DMS53 treated with DMSO at 0.1 percent for 48 hours (cell line): ENCODE data around the gene DCTD.

Experiments used
- DNase-seq: peaks from one replicate; lab custom pipeline; 2025; ENCODE audit not compliant: unreplicated experiment; lab: John Stamatoyannopoulos, UW

Gene DCTD

GRCh38 chr4:182917182-182918043 lies at the start of gene DCTD:
Gene DCTD, minus strand, starts transcription at chr4:182917386. Its CDS starts 1,818 bp downstream, at chr4:182915568.
- peak; percentile 39 for DNase-seq

- DNase-seq, result no peak
Observed at GRCh38 chr4:182960746-182961145, 43.6 kb upstream of the DCTD start.

GRCh38 chr4:182960228-182960627 lies 43.0 kb upstream of the DCTD start:
- DNase-seq, result no peak

DNA sequence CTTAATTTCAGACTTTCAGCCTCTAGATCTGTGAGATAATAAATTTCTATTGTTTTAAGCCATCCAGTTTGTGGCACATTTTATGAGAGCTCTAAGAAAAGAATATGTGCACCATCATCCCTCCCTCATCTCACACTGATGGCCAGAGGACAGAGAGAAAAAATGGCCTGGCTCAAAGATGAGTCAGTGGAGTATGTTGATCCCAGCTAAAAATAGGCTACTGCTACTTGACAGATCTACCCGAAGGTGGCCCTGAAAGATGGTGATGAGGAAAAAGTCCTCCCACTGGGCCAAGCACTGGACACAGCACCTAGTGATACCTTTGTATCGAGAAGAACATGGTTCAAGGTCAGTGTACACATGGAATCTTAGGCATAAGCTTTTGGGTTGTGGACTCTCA lies 38.2 kb upstream of the DCTD start:
- no peak for DNase-seq

GRCh38 chr4:182944484-182945213 lies 27.5 kb upstream of the DCTD start:
- no peak for DNase-seq

DNA sequence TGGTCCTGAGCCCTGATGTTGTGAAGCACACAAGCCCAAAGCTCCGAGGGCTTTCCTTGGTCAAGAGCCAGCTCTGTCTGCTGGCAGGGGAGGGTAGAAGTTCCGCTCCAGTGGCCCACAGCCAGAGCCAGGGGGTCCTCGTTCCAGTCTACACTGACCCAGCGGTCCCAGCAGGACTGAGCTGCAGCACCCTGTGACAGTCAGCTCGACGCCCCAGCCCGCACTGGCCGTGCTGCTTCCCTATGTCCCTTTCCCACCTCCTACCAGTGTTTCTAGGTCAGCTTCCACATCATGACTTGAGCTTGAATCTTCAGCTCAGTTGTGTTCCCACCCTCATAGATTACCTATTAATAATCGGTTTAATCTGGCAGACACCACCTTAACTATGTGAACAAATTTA lies 22.5 kb upstream of the DCTD start:
- DNase-seq, result no peak

GRCh38 chr4:182938205-182938645 lies 21.0 kb upstream of the DCTD start:
- peak; percentile 53 for DNase-seq

GRCh38 chr4:182937268-182938204 lies 20.4 kb upstream of the DCTD start:
- DNase-seq, result no peak

DNA sequence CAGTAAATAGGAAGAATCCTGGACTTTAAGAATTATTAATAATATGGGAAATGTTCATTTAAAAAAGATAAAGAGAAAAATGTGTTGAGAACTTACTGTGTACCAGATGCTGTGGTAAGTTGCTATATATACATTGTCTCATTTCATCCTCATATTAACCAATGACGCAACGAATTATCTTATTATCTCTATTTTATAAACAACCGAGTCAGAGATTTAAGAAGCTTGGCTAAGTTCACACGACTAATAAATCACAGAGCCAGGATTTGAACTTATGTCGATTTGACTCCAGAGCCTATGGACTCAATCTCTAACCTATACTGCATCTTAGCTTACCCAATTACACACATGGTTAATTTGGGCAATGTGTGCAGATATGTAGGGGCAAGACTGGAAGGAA lies 15.5 kb upstream of the DCTD start:
- no peak for DNase-seq

DNA sequence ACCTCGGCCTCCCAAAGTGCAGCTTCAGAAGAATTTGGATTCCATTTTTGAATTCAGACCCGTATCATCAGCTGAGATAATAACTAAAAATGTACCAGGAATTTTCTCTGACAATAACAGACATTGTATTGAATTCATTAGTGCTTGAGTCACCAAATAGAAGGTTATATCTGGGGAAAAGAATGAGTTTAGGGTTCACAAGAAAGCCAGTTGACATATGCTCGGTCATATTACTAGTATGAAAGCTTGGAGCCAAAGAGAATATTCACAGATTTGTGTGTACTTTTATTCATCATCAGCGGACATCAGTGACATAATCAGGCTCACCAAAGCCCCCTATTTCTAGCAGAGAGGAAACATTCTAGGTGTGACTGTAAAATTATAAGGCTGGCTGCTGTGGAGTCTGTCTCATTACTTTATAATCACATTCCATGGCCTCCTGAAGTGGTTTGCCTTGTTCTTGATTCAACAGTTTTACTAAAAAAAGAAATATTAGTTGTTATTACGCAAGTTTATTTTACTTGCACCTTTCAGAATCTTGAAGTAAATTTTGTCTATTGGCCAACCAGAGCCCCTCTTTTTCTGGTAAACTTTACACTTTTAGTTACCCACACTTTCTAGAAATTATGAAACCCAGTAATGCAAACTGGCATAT lies 14.6 kb upstream of the DCTD start:
- DNase-seq, result no peak

DNA sequence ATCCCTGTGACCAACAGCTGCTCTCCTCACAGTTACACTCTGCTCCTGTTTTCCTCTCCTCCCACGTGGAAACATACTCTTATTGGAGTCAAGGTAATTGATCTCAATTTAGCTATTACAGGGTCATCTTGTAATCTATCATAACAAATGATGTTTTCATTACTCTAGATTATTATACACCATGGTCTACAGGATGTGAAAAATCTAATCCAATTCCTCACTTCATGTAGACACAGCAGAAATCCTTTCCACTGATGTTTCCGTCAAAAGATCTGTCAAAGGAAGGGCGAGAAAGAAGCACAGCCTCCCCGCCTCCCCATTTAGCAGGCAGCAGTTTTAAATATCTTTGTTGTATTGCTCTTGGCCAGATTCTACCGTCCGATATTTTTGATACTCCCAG lies 13.7 kb upstream of the DCTD start:
- DNase-seq, result no peak

DNA sequence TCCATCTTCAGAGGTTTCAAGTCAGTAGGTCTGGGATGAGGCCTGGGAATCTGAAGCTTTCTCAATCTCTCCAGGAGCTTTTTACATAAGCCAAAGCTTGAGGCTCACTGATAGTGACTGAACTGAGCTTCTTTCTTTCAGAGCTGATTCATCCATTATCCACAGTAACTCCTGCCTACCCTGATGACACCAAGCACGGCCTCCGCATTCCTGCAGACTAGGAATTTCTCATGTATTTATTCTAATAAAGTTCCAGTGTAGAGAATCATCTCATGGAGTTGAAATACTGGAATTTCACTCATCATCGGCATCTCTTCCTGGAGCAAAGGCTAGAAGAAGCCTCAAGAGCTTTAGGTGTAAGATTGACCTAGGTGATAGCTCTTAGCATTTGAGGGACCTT lies 12.1 kb upstream of the DCTD start:
- no peak for DNase-seq

DNA sequence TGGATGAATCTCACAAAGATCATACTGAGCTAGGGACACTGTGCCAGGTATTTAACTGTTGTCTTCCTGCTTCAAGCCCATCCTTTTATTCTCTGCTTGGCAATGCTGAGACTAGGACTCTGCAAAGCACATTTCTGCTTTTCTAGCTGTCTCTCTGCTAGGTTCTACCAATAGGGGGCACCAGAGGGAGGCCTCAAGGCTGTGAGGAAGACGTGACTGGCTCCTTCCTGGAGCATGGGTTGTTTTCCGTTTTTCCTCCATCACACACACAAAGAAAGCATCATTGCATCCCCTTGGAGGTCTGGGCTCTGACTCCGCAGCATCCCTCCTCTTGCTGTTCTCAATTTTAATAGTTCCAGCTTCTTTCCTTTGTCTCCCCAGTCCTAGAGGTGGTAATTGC lies 10.9 kb upstream of the DCTD start:
- no peak for DNase-seq

DNA sequence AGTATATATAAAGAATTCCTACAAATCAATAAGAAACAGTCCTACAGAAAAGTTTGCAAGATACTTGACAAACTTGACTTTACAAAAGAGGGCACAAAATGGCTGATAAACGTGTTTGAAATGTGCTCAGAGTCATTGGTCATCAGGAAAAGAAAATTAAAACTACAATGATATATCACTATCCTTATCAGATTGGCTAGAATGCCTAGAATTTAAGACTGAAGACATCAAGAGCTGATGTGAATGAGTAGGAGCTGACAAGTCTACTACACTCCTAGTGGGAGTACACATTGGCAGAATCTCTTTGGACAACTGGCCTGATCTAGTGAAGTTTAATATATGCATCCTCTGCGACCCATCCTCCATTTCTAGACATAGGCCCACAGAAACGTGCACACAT lies 10.3 kb upstream of the DCTD start:
- DNase-seq, result no peak

- no peak for DNase-seq
Observed at GRCh38 chr4:182925855-182926254, 8.7 kb upstream of the DCTD start.

DNA sequence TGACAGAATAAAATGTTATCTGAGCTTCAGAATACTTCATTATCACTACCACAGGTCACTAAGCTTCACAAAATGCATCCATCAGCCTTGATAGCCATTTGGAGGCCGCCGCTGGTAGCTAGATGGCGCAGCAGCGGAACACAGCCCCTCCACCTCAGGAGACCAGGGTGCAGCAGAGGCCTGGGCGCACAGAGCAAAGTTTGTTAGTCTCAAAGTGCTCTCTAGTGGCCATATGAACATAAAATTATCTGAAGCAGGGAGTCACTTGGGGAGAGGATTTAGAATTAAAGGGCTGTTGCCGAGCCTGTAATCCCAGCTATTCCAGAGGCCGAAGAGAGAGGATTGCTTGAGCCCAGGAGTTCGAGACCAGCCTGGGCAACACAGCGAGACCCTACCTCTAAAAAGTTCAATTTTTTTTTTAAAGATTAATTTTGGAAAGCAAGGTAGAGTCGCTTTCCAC lies 8.1 kb upstream of the DCTD start:
- DNase-seq, result peak; percentile 81

DNA sequence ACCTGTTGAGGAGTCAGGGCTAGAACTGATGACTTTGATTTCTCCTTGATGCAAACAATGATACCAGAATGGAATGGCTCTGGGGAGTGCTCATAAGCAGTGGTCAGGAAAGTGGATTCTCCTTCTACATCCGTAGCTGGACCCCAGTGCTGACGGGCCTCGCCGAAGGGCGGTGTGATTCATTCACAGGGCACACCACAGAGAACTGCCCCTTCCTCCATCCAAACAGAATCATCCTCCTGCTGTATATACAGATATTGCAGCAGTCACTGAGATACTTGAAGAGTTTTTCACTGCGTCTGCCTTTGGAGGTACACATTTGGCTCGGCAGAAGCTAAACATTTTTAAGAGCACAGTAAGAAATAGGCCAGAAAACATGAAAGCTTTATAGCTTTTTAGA lies 7.3 kb upstream of the DCTD start:
- no peak for DNase-seq

GRCh38 chr4:182923796-182924340 lies 6.7 kb upstream of the DCTD start:
- DNase-seq, result no peak

- no peak for DNase-seq
Observed at GRCh38 chr4:182923366-182923765, 6.2 kb upstream of the DCTD start.
